ENCODE results near the gene NXF1.
"Not testable (repeated sequence)": the region's sequence is repeated elsewhere in the genome, so short reads cannot be mapped to it uniquely, and the experiment has no call there.

The NXF1 gene

DNA sequence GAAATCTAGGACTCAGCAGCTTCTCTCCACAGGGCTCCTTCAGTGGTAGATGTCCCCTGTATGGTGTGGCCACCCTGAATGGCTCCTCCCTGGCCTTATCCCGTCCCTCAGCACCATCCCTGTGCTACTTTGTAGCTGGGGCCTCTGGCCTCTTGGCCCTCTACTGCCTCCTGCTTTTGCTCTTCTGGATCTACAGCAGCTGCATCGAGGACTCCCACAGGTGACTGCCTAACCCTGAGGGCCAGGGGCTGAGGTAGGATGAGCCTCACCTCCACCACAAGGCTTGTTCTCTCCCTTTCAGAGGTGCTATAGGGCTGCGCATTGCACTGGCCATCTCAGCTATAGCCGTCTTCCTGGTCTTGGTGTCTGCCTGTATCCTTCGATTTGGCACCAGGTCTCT lies 16.2 kb downstream of the NXF1 start:
- no peak for DNase-seq (ENCODE audit: low read depth in 2 of 2, low spot score in 1 of 2)

DNA sequence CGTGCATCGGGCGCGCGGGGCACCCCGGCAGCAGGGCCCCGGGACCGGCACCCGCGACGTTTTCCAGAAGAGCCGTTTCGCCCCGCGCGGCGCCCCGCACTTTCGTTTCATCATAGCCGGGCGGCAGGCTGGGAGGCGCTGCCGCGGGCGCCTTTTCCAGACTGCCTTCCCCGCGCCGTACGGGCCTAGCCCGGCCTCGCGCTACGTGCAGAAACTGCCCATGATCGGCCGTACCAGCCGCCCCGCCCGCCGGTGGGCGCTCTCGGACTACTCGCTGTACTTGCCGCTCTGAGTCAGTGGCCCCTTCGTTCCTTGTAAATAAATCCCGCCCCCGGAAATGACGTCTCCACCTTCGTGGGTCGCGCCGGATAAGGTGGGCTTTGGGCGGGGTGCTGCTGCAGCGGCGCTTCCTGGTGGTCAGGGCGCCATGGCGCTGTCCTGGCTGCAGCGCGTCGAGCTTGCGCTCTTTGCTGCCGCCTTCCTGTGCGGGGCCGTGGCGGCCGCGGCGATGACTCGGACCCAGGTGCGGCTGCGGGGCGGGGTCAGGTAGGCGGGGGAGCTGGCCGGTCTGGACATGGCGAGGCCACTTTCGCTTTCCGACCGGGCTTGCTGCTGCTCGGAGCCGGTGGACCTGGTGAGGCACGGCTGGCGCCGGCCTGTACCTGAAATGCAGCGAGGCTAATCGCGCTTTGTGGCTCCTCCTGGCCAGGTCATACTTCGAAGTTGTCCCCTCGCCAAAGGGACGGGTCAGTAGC lies 18.1 kb downstream of the NXF1 start, which contains the start of gene TMEM179B:
Gene TMEM179B (plus strand): TSS at position 398 of the 755 bp plus-strand sequence. CDS start 30 bp downstream, at position 428.
- DNase-seq (ENCODE audit: low read depth in 2 of 2, low spot score in 1 of 2), result peak; percentile 98 to 100

DNA sequence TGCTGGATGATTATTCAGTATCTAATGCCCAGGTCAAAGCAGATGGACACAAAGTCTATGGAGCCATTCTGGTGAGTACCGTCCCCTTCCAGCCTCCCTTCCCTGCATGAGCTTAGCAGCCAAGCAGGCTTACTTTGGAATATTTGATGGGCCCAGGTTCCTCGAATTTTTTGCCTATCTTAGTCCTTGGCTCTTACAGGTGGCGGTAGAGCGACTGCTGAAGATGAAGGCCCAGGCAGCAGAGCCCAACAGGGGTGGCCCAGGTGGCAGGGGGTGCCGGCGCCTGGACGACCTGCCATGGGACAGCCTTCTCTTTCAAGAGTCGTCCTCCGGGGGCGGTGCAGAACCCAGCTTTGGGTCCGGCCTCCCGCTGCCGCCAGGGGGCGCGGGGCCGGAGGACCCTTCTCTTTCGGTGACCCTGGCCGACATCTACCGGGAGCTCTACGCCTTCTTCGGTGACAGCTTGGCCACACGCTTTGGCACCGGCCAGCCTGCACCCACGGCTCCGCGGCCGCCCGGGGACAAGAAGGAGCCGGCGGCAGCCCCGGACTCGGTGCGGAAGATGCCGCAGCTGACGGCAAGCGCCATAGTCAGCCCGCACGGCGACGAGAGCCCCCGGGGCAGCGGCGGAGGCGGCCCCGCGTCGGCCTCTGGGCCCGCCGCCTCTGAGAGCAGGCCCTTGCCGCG lies 18.8 kb downstream of the NXF1 start:
- peak; percentile 67 to 72 for DNase-seq (ENCODE audit: low read depth in 2 of 2, low spot score in 1 of 2)

DNA sequence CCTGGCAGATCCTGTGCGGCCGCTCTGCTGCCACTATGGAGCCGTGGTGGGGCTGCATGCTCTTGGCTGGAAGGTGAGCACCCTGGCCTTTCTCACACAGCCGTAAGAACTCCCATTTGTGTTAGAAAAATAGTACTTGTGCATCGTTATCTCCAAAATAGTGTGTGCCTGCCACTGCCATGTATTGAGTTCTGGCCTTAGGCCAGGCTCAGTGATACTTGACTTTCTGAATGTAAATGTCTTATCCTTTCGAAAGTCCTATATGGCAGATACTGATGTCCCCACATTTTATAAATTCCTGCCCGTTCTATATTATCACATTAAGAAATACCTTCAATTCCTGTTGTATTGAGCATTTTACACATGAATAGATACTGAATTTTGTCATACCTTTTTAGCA lies 22.5 kb downstream of the NXF1 start:
- no peak for DNase-seq (ENCODE audit: low read depth in 2 of 2, low spot score in 1 of 2)

DNA sequence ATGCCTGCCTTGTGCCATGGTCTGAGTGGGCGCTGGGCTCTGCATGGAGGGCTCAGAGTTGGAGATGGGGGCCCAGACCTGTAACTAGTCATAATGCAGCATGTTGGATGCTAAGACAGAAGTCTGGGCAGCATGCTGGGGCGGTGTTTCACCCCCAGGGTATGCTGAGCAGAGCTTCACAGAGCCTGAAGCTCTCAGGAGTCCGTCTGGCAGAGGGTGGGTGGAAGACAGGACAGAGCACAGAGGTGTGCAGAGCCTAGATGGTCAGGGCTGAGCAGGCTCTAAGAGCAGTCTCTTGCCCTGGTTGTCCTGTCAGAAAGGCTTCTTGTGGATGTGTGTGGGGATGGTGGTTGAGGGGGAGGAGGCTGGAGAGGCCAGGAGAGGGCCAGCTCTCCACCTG lies 26.8 kb downstream of the NXF1 start:
- DNase-seq (ENCODE audit: low read depth in 2 of 2, low spot score in 1 of 2), result no peak

DNA sequence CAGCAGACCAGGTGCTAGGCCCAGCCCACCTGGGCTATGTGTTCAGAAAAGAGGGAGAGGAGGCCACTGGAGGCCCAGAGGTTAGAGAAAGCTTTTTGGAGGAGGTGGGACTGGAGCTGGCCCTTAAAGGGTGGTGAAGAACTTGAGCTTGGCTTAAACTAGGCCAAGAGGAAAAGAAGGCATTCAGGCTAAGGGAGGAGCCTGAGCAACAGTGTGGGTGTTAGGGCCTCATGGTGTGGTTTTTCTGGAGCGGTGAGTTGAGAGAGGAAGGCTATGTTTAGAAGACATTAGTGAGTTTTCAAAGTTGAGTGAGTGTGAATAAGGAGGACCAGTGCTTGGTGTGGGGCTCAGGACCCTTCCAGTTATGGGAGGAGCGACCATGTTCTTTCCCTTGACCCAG lies 27.9 kb downstream of the NXF1 start:
- DNase-seq (ENCODE audit: low read depth in 2 of 2, low spot score in 1 of 2), result no peak

DNA sequence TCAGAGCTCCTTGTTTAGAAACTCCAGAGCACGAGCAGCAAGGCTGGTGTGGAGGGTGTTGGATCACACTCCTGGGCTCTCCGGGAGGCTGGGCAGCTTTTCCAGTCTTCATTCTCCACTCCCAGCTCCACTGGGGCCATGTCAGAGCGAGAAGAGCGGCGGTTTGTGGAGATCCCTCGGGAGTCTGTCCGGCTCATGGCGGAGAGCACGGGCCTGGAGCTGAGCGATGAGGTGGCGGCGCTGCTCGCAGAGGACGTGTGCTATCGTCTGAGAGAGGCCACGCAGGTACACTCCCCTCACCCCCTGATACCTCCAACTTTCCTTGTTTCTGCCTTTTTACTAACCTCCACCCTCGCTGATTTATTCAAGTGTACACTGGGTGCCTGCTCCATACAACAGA lies 29.6 kb downstream of the NXF1 start:
- DNase-seq (ENCODE audit: low read depth in 2 of 2, low spot score in 1 of 2), result no peak

DNA sequence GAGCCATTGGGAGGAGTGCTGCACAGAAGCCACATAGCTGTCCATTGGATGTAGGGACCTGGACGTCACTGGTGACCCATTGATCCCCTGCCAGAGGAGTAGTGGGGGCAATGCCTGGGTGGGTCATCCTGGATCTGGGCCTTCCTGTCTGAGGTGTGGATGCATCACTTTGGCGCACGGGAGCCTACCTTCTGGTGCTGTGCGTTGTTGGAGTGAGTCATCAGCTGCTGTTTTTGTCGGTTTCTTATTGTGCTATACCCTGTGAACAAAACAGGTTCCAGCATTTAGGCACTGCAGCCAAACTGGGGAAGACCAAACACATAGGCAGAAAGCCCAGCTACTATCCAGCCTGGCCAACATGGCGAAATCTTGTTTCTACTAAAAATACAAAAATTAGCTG lies 30.8 kb downstream of the NXF1 start:
- DNase-seq (ENCODE audit: low read depth in 2 of 2, low spot score in 1 of 2), result no peak

DNA sequence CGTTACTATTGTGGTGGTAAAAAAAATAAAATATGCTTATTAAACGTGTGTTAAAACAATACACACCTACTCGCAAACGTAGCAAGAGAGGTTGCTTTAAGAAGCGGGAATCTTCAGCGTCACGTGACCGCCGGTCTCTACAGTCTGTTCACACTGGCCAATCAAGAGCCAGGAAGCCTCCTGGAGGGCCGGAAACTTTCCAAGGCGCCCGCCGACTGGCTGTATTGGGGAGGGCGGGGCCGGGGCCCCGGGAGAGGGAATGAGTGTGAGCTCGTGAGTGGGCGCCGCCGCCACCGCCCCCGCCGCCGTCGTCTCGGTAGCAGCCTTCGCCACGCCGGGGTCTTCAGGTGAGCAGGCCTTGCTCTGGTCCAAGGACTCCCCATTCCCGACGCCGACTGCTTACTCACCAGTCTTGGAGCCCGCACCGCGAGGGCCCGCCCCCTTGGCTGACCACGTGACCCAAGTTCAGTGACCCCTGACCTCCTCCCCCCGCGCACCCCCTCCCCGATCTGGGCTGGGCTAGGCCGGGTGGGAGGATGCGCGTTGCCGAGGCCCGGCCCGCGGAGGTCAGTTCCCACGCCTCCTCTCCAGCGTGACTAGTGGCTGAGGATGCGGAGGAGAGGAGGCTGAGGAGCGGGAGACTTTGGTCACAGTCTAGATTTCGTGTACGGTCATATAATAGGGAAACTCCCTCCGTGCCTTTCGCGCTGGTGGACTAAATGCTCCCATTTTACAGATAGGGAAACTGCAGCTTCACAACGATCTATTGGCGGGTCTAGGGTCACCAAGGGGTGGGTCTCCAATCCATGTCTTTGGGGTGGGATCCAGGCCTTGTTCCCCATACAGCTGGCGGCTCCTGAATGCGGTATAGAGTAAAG lies 33.9 kb downstream of the NXF1 start, which contains the start of gene TAF6L:
Gene TAF6L (plus strand): TSS at position 253 of the 878 bp plus-strand sequence. CDS start 4,388 bp downstream, outside the sequence.
- DNase-seq (ENCODE audit: low read depth in 2 of 2, low spot score in 1 of 2), result peak; percentile 77 to 81

DNA sequence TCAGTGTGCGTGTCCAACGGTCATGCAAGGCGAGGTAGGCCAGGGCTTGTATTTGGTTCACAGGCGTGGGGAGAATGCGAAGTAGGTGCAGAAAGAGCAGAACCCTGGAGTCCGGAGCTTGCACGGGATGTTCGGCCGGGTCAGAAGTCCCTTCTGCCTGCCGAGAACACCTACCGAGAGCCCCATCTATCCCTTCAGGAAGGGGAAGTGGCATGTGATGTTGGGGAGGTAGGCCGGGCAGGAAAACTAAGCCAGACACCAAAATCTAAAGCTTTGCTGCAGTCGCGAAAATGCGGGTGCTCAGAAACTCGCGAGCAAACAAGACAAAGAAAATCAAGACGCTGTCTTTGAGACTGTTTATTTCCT lies 34.5 kb downstream of the NXF1 start:
- DNase-seq (ENCODE audit: low read depth in 2 of 2, low spot score in 1 of 2), result no peak

DNA sequence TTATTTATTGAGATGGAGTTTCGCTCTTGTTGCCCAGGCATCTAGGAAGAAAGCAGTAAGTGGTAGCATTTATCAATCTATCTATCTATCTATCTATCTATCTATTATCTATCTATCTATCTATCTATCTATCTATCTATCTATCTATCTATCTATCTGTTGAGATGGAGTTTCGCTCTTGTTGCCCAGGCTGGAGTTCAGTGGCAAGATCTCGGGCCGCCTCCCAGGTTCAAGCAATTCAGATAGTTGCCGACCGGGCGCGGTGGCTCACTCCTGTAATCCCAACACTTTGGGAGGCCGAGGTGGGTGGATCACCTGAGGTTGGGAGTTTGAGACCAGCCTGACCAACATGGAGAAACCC lies 44.4 kb downstream of the NXF1 start:
- not testable (repeated sequence) for DNase-seq (ENCODE audit: low read depth in 2 of 2, low spot score in 1 of 2)

DNA sequence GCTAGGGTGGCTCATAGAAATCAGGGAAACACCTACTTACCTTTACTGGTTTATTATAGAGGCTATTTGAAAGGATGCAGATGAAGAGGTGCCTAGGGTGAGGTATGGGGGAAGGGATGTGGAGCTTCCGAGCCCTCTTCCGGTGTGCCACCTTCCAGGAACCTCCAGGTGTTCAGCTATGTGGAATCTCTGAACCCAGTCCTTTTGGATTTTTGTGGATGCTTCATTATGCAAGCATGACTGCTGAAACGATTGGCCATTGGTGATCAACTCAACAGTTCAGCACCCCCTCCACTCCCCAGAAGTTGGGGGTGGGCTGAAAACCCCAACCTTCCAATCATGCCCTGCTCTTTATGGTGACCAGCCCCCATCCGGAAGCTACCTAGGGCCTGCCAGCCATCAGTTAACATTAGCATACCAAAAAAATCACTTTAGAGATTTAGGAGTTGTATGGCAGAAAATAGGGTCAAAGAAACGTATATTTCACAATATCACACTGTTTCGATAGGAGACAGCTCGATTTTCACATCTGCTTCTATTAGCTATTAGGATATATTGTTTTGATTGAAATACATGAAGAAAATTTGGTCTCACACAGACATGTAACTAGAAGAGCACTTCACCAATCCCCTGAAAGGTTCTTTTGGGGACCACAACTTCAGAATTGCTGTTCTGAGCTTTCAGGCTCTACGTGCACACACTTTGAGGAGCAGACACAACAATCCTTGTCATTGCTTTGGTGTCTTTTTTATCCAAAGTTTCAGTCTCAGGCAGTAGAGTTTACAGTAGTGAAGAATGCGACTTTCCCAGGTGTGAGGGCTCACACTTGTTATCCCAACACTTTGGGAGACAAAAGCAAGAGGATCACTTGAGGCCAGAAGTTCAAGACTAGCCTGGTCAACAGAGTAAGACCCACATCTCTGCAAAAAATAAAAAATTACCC lies 47.1 kb downstream of the NXF1 start:
- no peak for DNase-seq (ENCODE audit: low read depth in 2 of 2, low spot score in 1 of 2)

DNA sequence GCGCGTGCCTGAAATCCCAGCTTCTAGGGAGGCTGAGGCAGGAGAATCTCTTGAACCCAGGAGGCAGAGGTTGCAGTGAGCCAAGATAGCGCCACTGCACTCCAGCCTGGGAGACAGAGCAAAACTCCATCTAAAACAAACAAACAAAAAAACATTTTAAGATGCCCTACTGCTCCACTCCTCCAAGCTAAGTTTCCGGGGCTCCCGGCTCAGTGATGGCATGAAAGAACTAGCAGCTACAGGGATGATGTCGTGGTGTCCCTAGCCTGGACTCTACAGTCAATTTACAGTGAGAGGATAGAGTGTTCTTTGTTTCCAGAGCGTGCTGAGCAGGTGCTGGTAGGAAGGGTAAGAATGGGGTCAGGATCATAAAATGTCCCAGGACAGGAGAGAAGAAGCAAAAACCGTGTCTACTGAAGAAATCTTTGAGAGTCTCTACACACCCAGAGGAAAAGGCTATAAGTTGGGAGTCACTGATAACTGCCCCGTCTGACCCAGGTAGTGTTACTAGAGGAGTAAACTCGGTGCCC lies 50.1 kb downstream of the NXF1 start:
- DNase-seq (ENCODE audit: low read depth in 2 of 2, low spot score in 1 of 2), result no peak

DNA sequence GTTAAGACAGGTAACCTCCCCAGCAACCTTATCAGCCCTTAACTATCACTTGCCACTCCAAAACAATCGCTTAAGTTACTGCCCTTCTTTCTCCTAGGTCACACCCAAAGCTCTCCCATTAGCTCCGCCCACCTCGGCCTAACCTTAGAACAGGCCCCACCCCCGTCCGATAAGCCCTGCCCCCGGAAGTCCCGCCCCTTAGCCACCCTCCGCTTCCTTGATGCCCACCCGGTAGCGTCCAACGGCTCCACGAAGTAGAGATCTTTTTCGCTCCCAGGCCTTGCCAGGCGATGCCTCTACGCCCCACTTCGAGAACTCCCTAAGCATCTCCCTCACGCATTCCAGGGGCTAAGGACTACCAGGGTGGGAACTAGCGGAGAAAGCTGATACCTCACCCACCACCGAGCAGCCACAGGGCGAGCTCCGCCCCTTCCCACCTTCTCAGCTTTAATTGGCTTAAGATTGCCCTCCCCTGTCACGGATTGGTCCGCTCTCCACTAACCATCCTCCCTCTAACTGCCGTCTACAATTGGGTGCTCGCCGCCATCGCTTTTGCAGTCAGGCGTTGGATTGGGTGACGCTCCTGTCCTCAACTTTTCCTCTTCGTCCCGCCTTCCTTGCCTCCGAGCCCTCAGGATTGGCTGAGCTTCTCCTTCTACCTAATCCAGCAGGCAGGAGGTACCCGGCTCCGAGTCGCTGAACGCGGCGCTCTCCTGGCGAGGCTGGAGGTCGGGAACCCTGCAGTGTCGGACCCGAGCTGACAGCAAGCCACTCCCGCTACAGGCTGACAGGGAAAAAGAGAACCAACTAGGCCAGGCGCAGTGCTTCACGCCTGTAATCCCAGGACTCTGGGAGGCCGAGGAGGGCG lies 51.3 kb downstream of the NXF1 start, which contains the start of gene ZBTB3:
Gene ZBTB3 (minus strand): TSS at position 425 of the 868 bp plus-strand sequence. CDS start 496 bp downstream, outside the sequence.
- DNase-seq (ENCODE audit: low read depth in 2 of 2, low spot score in 1 of 2), result peak; percentile 93 to 97

DNA sequence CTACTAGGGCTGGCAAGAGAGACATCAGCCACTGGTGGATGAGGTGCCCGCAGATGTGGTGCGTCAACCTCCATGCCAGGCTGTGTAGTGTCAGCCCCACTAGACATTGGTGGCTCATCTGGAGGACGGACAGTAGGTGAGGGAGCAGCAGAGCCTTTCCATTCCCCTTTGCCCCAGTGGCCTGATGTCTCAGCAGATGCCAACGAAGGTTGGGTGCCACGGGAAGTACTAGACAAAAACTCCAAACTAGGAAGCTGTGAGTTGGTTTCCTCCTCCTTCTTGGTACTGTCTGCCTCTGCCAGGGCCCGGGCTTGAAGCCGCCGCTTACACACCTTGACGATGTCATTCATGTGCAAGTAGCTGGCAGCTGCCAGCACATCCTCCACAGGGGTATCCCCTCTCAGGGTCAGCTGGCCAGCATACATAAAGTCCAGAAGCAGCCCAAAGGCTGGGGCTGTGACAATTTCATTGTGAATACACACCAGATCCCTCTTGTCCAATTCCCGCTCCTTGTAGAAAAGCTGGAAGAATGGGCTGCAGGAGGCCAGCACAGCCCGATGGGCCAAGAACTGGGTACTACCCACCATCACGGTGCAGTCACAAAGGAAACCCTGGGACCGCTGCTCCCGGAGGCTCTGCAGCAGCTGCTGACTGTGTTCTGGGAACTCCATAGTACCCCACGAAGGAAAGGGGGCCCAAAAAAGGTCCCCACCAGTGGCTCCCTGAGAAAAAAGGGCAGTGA lies 52.1 kb downstream of the NXF1 start:
- no peak for DNase-seq (ENCODE audit: low read depth in 2 of 2, low spot score in 1 of 2)

DNA sequence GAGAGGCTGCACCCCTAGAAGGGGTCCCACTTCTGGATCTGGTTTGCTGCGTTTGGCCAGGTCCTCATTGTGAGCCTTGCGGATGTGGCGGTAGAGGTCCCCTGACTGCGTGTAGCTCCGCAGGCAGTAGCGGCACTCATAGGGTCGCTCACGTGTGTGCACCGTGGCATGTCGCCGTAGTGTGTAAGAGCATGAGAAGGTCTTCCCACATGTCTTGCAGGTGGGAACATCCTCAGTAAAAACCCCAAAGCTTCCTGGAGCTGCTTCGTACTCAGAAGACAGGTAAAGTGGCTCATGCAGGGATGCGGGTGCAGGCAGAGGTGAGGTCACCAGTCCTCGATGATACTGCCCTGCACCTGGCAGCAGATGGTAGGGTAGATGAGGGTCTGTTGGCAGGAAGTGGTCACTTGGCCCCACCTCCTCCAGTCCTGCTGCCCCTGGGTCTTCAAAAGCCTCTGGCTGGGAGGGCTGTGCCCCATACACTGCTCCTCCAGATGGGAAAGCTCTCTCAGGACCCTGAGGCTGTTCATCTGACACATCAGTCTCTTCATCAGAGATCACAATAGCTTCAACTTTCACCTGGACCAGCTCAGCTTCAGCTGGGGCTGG lies 53.0 kb downstream of the NXF1 start:
- DNase-seq (ENCODE audit: low read depth in 2 of 2, low spot score in 1 of 2), result no peak

DNA sequence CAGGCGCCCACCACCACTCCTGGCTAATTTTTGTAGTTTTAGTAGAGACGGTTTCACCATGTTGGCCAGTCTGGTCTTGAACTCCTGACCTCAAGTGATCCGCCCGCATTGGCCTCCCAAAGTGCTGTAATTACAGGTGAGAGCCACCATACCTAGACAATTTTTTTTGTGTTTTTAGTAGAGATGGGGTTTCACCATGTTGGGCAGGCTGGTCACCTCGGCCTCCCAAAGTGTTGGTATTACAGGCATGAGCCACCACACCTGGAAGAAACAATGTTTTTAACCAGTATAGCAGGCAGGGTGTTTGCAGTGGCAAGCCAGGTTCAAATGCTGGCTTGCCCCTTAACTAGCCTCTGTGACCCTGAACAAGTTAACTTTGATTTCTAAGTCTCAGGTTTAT lies 55.3 kb downstream of the NXF1 start:
- DNase-seq (ENCODE audit: low read depth in 2 of 2, low spot score in 1 of 2), result not testable (repeated sequence)
